HG03460 (cell line): ENCODE data around the gene MYL5.
A peak's percentile ranks its signal among the peaks of the same experiment; 100 is the strongest.
"Not testable (repeated sequence)": the region's sequence is repeated elsewhere in the genome, so short reads cannot be mapped to it uniquely, and the experiment has no call there.

ENCODE experiments used
- ATAC-seq: cut with Tn5 transposase; IDR thresholded peaks from one replicate; pipeline ENCODE4 v1.9.1; 2021; ENCODE audit not compliant: unreplicated experiment

The MYL5 gene

GRCh38 chr4:669806-670559 is 4.4 kb upstream of the MYL5 start:
- not testable (repeated sequence) for ATAC-seq

GRCh38 chr4:671769-672168 is 2.6 kb upstream of the MYL5 start:
- ATAC-seq, result no peak

- no peak for ATAC-seq
Measured at GRCh38 chr4:673349-674091, 822 bp upstream of the MYL5 start.

GRCh38 chr4:675036-675882 is 917 bp downstream of the MYL5 start:
- ATAC-seq, result peak; percentile 4

GRCh38 chr4:675980-676870 is 1.9 kb downstream of the MYL5 start:
- ATAC-seq, result no peak

GRCh38 chr4:676871-677235 is 2.5 kb downstream of the MYL5 start:
- ATAC-seq, result no peak

GRCh38 chr4:677431-678293 is 3.3 kb downstream of the MYL5 start:
- ATAC-seq, result no peak

GRCh38 chr4:678331-679103 is 4.2 kb downstream of the MYL5 start:
- ATAC-seq, result no peak

GRCh38 chr4:679104-679481 is 4.8 kb downstream of the MYL5 start:
- ATAC-seq, result no peak

- ATAC-seq, result no peak
Measured at GRCh38 chr4:679629-680028, 5.3 kb downstream of the MYL5 start.

- ATAC-seq, result no peak
Measured at GRCh38 chr4:680091-680490, 5.7 kb downstream of the MYL5 start.

GRCh38 chr4:680551-680927 is 6.2 kb downstream of the MYL5 start:
- no peak for ATAC-seq

- ATAC-seq, result no peak
Measured at GRCh38 chr4:680928-681645, 6.7 kb downstream of the MYL5 start.

GRCh38 chr4:681736-682451 is 7.6 kb downstream of the MYL5 start:
- no peak for ATAC-seq

GRCh38 chr4:682490-683172 is 8.3 kb downstream of the MYL5 start:
- no peak for ATAC-seq

GRCh38 chr4:683247-683897 is 9.0 kb downstream of the MYL5 start:
- no peak for ATAC-seq
